Tibial nerve (tissue), 4 donors: Measurements from ENCODE around the gene RIF1.

ENCODE experiments used
- CTCF ChIP-seq, 5 experiments: fragments of 200-600 bp in 3 of 5; fragments of 450-650 bp in 2 of 5; sonication (generic) in 3 of 5; IDR thresholded peaks; one replicate each; pipeline ENCODE4 v1.5.1; 2016 to 2019; ENCODE audit warnings: antibody characterized with exemption in 5 of 5, mild to moderate bottlenecking in 3 of 5, moderate library complexity in 2 of 5
- EP300 ChIP-seq, 2 donors: sonication (generic); formaldehyde crosslinking; IDR thresholded peaks; one replicate each; pipeline ENCODE4 v1.6.1; 2017; ENCODE audit warnings: antibody characterized with exemption in 2 of 2, mild to moderate bottlenecking in 1 of 2
- POLR2A ChIP-seq, 2 donors: fragments of 450-650 bp; IDR thresholded peaks; one replicate each; pipeline ENCODE4 v1.6.1; 2017; ENCODE audit warnings: antibody characterized with exemption in 2 of 2, mild to moderate bottlenecking in 2 of 2, moderate library complexity in 2 of 2

GRCh38 chr2:151482171-151482725 is 72.5 kb downstream of the RIF1 start:
- TF ChIP-seq EP300 (IDR thresholded peaks at IDR 0.05) (no peak), CTCF (IDR thresholded peaks at IDR 0.05) (no peak), POLR2A (IDR thresholded peaks at IDR 0.05) (no peak)
